Kidney glomerular epithelial cell (primary cell): ENCODE results near the gene DENND1A.
"Not testable (repeated sequence)": the region's sequence is repeated elsewhere in the genome, so short reads cannot be mapped to it uniquely, and the experiment has no call there.

Experiments
- DNase-seq: peaks from one replicate; lab custom pipeline; 2025; lab: John Stamatoyannopoulos, UW

Gene DENND1A

DNA sequence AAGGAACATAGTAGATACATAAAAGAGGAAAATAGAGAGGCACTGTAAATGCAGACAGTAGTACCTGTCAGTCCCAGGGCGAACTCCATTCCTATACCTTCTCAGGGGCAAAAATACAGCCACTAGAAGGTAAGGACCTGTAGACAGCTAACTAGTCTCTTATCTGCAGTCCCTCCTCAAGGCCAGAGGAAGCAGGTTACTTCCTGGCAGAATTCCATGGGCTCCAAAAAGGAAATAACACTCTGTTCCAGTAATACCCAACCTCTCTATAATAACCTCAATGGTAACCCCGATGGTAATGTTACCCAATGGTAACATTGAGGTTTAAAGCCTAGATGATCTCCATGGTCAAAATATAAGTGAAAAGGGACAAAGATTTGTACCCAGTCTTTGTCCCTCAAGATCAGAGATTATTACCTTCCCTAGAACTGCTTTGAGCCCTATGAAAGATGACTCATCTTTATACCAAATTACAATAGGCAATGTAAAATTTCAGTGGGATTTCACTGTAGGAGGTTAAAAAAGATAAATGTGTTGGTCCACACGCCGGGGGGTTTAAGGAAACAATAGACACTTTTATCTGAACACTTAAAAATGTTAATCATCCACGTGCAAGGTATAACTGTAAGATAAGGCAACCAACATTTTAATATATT lies 113.0 kb downstream of the DENND1A start:
- DNase-seq, result no peak

DNA sequence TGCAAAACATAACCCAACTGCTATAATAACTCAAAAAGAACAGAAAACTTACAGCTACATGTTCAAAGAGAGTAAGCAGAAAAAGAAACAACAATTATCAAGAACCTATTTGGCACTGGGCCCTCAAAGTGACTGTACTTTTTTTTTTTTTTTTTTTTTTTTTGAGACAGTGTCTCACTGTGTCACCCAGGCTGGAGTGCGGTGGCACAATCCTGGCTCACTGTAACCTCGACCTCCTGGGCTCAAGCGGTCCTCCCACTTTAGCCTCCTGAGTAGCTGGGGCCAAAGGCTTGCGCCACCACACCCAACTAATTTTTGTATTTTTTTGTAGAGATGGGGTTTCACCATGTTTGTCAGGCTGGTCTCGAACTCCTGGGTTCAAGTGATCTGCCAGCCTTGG lies 114.1 kb downstream of the DENND1A start:
- not testable (repeated sequence) for DNase-seq

DNA sequence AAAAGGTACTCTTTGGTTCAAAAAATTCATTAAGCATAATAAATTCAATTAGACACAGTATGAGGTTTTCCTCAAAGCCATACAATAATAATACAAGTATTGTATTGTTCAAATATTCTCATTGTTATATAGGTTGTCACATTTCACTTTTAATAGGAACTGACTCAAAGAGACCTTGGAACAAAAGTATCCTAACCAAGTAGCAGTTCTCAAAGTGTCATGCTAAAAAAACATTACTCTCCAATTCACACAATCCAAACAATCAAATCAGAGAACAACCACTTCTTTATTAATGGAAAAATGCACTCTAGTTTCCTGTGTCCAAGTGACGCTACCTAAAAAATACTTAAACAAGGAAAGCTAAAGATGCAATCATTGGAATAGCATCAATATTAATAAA lies 115.4 kb downstream of the DENND1A start:
- no peak for DNase-seq

DNA sequence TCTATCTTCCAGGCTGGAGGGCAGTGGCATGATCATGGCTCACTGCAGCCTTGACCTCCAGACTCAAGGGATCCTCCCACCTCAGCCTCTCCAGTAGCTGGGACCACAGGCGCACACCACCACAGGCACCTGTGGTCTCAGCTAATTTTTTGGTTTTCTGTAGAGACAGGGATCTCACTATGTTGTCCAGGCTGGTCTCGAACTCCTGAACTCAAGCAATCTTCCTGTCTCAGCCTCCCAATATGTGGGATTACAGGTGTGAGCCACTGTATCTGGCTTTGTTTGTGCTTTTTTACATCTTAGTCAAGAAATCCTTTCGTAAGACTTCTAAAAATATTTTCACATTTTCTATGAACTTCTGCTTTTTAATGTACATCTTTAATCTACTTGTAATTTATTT lies 116.9 kb downstream of the DENND1A start:
- DNase-seq, result no peak

DNA sequence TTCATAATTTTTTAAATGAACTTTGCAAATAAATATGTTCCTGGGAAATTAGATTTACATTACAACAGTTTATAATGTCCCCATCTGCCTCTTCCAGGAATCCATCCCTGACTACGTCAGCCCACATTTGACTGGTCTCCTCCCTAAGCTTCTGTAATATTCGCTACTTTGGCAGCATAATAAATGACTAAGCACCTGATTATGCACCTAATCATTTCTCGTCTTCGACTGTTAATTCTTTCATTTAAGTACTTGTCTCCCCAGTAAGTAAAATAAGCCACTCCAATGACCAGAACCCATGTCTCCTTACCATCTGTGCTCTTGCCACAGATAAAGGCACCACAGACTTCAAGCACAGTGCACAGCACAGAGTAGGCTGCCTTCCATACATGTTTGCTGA lies 122.7 kb downstream of the DENND1A start:
- DNase-seq, result no peak

DNA sequence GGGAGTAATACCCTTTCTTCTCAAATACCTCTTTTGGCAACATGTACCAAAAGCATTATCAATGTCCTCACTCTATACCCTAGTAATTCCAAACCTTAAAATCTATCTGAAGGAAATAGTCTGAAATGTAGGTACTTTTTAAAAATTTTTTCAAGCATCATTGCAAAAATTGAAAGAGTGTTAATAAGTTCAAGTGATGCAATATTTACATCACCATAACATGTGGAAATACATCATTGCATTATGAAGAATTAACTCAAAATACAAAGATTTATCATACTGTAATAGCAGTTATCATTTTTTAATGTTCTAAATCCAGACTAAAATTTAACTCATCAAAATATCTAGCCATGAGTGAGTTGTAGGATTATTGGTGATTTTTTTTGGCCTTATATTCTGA lies 123.1 kb downstream of the DENND1A start:
- DNase-seq, result no peak

DNA sequence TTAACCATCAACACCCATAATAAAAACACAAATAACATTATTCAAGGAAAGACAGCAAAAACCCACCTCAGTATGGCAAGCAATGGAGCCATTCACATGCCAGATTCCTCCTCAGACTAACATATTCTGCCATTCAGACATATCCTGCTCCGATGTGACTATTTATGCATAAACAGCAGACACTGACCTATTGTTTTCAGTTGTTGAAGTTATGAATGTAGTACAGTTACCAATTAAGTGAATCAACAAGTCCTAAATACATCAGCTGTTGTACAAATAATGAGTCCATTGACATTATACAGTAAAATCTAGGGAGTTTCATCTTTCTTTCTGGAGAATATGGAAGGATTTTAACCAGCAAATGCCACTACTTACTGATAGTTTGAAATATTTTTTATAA lies 131.7 kb downstream of the DENND1A start:
- DNase-seq, result no peak

DNA sequence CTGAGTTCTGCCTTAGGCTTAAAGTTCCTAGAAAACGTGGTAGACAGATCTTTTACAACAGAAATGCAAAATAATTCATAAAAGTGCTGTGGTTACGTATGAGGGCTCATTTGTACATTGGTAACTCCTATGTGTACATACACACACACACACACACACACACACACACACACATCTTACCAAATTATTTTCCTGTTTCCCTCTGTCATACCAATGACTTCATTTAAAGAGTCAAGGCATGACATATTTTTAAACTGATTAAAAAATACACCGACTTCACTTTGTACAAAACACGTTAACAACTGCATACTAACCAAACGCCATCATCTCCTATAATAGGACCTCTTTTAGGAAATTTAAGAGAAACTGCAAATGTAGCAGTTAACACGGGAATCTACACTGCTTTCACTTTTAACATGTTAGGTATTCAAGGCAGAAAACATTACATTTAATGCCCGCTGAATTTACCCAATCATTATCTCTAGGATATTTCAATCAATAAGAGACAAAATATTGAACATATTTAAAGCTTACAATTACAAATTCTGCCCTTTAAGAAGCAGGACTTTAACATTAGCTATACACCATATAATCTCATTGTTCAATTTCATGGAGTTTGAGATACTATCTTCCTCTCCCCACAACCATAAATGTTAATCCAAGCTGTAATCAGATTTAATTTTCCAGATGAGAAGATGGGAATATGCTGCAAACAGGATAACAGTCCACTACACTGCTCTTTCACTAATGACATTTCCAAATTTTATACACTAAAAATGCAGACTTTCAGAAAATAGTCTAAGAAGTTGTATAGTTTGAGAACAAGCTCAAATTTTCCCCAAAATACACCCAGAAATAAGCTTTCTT lies 133.1 kb downstream of the DENND1A start:
- DNase-seq, result peak; percentile 36

DNA sequence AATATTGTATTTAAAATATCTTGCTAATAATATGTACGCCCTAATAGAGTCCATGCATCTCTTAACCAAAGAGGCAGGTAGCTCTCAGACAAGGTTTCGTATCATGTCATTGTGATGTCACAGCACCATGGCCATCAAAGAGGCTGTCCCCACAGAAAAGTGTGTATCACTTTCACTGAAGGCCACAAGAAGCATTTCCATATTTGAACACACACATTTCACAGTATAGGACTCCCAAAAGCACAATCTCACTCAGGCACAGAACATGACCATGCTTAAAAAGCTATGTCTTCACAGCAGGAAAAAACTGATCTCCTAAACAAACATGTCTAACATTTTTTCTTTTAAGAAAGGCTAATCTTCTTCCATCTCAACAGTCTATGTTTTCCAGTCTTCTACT lies 133.8 kb downstream of the DENND1A start:
- DNase-seq, result no peak

DNA sequence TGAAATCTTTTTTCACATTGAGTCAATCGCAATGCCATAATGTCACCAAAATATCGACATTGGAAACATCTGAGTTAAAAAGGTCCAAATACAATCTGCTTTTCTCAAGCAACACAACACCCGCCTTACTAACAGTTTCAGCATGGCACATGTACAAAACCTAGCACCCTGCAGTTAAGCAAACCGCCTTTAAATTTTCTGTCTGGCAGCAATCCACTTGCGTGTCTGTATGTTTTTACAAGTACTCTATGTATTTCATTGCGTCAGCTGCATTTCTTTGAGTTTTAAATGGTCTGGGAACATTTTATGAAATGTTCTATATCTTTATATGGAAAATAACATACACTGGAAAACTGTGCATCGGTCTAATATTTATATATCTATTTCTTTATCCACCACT lies 134.6 kb downstream of the DENND1A start:
- DNase-seq, result no peak

DNA sequence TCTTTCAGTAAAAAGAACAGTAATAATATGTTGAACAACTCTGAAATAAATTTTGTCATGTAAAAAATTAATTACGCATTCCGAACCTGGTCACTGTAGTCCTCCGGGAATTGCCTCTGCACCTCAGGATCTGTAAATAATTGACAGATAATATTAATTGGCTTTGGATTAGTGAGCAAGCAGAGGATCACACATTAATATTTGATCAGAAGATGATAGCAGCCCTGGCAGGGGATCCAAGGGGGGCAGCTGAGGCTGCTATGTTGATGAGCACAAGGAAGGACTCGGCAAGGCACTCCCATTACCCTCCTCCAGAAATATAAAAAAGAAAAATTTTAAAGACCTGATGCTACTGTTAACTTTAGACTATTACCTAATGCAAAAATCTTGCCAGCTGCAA lies 137.4 kb downstream of the DENND1A start:
- no peak for DNase-seq

DNA sequence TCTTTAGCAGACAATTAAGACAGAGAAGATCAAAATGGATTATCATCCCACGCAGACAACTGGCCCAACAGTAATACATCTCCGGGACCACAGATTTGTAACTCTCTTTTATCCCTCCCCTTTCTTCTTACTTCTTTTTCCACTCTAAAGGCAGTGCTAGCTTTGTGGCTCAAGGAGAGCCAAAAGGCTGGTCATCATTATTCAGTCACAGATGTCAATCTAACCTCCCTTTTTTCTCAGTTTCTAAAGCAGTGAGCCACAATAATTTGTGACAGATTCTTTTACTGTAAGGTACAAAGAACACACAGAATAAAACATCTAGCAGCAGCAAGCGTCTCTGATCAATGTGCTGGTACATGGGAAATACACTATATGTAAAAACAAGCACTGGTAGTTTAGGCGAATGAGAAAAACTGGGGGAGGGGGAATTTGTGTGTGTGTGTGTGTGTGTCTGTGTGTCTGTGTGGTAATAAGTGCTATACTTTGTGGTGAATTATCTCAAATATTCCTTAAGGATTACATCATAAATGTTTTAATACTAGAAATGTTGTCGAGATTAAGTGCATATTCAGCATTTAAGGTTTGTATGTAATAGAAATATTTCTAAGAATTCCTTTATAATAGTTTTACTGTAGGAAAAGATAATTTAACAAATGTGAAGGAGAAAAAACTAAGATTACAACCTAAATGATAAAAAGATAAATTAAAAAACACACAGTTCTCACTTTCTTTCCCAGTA lies 140.2 kb downstream of the DENND1A start:
- DNase-seq, result no peak

DNA sequence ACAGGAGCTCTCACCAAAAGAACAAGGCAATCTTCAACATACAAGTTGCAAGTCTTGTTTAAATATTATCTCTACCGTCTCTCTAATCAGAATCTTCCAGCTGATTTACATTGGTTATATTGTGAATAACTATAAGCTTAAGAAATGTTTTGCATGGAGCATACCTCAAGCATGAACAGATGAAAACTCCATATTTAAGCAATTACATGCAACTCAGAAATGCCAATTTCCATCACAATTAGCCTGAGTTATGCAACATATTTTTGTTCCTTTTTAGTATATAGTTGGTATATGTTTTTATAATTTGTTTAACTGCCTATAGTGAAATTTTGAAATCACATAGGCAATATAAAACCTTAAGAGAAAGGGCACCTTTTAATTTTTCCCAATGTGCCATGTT lies 142.5 kb downstream of the DENND1A start:
- DNase-seq, result no peak

DNA sequence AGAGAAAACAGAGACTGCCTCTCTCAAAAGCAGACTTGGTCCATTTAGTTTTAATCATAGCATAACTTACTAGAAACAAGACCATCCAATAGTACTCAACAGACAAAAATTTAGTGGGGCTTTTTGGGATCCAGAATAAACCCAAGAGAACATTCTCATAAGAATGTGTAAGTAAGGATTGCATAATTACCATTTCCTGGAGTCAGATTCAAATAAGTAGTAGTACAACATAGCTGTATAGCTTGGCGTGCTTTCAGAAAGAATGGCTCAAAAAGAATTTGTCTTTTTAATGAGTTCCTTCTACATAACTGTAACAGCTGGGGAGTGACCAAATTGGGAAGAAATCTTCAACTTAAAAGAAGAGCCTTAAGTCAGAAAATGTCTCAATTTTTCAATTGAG lies 145.4 kb downstream of the DENND1A start:
- DNase-seq, result no peak

DNA sequence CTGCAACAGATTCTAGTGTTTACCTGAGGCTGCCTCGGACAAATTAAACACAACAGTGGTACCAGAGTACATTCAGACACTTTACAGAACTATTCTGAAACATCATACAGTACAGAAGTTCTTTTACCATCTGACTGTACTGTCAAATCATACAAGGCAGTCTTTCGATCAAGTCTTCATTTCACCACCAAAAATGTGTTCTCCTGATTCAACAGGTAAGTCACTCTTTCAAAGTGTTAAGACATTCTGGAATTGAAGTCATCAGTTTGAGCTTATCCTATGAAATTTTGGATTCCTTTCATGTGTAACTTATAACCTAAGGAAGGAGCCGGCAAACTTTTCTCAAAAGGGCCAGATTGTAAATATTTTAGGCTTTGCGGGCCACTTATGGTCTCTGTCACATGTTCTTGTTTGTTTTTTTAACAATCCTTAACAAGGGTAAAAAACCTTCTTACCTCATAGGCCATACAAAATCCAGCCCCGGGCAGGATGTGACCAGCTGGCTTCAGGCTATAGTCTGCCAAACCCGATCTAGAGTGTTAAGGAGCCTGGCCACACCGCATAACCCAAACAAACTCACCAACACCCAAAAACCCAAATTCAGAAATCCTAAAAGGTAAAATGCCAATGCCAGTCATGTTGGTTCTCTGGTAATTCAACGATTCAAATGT lies 151.6 kb downstream of the DENND1A start:
- DNase-seq, result no peak

DNA sequence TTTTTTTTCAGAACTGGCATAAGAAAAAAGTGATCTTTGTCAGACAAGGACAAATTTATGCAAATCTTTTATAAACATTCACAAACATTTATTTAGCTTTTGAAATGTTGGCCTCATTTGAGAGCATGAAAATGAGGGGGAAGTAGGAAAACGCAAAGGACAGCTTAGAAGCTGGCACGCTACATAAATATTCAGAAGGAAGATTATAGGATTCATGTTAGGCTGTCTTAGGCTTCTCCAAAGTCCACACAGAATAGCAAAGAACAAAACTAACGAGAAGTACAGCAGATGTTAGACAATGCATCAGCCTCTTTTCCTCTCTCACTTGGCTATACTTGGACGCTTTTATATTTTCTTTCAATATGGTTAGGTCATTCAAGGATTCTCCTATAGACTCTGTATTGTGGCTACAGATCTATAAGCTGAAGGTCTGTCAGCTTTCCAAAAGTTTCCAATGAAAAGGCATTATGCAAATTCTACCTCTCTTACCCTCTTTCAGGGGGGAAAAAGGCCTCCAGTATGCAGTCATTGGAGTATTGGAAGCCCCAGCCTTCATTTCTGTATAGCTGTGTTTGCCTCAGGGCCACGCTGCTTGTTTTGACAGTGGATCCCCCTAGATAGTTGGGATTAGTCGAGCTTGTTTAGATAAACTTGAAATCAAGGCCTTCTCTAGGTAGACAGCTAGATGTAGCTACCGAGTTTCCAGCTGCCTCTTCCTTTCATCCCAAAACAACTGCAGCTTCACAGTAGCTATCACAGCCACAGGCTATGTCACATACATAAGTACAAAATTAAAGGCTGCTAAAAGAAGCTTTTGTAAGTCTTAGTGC lies 153.0 kb downstream of the DENND1A start:
- DNase-seq, result no peak

DNA sequence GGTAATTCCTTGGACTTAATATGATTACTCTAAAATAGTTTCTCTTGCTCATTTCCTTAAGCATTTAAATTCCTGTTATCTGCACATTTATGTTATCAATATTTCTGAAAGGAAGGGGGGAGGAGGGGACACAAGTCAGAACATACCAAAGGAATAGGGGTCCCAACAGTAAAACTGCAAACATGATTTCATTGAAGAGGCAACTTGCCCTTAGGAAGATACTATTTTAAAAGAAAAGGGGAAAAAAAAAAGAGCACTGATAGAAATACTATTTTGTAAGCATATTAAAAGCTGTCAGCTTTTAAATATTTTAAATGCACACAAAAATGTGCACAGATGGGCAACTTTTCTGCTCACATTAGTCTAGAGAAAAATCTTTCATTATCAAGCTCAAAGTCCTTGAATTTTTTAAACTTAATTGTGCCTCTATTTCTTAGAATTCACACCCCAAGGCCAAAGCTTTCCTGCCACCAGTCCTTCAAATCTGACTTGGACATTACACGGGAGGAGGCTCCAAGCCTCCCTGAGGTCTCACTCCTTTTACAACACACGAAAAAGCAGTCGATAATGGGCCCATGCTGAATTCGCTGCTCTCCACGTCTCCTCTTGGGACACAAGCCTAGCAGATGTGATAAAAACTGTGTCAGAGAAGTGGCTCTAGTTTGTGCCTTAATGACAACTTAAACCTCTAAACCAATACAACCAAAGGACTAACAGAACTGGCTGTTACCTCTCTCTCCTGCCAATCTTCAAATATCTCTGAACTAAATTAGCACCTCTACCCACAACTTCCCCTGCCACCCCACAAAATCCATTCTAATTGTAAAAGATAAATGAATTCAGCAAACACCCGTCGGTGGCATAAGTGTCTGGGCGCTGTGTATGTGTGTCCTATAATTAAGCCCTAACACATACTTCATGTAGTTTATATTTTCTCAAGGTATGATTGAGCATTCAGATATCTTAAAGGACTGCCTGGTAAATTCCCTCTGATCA lies 154.3 kb downstream of the DENND1A start:
- DNase-seq, result no peak

DNA sequence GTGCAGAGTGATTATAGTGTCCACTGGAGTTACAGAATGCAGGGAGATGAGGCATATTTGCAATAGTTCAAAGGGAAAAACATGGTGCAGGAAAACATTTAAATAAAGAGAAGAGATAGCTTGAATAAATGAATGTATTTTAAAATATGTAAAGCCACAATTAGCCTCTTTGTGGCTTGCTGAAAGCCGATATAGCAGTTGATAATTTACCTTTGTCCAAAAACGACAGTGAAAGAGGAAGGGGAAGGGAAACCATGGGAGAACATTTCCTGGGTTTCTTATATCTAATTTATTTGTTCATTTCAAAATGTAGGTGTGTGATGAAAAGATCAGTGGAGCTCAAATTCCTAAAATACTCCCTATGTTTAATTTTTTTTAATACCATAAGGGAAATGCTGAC lies 156.1 kb downstream of the DENND1A start:
- no peak for DNase-seq

DNA sequence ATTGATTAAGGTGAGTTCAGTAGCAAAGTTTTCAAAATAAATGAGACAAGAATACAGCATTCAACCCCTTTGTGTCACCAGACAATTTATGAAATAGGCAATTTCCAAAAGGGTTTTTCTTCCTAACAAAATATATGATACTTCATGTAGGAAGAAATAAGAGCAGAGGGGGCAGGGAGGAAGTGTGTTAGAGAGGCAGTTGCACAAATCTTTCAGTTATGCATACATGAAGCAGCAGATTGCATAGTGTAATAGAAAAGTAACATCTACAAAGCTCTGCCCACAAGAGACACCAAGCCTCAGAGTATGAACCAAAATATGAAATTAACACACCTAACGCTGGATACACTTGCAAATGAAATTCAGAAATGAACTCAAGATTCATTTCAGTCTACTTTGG lies 157.0 kb downstream of the DENND1A start:
- DNase-seq, result no peak

DNA sequence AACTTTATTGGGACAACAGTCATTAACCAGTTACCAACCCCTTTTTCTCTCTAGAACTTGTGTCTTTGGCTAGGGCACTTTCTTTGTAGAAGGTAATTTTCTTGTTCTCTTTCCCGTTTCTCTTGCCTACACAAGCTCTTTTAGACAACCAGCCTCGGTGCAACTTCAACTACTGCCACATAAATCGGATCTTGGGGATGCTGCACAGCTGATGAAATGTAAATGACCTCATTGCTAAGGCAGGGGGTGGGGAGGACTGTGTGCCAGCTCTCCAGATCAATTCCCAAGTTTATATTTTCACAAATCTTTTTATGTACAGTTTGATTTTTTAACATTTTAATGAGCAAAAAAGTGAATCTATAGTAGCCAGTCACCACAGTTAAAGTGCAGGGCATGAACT lies 157.6 kb downstream of the DENND1A start:
- no peak for DNase-seq
